Heart left ventricle (tissue), 16 donors: Measurements from ENCODE around the gene TWF1. TPM values are rescaled to one million over a fixed set of nuclear protein-coding genes. Genes with fewer than 3 reads are reported as not detected.

Source experiments
- ATAC-seq, 4 donors: fragments of 200-7000 bp; cut with Tn5 transposase; one replicate each; pipeline ENCODE4 v1.9.1; 2020 to 2022; ENCODE audit warnings: moderate library complexity in 4 of 4, mild to moderate bottlenecking in 3 of 4, moderate number of reproducible peaks in 1 of 4
- DNase-seq, 5 donors: peaks; one replicate each; pipeline ENCODE4 v3.0.0-alpha.2; 2020
- H3K27ac ChIP-seq, 12 donors: fragments of 200-600 bp; sonication (generic) in 4 of 12; one replicate each; pipeline versions ENCODE4 v1.5.0 to v1.8.0; 2016 to 2022; ENCODE audit warnings: mild to moderate bottlenecking in 2 of 12
- H3K27me3 ChIP-seq, 9 donors: fragments of 200-600 bp; sonication (generic) in 2 of 9; one replicate each; pipeline versions ENCODE4 v1.5.1 to v1.8.0; 2016 to 2022; ENCODE audit warnings: mild to moderate bottlenecking in 3 of 9
- H3K36me3 ChIP-seq, 9 donors: fragments of 200-600 bp; sonication (generic) in 2 of 9; one replicate each; pipeline versions ENCODE4 v1.5.0 to v1.8.0; 2018 to 2022; ENCODE audit warnings: mild to moderate bottlenecking in 2 of 9
- H3K4me1 ChIP-seq, 12 donors: fragments of 200-600 bp; sonication (generic) in 4 of 12; one replicate each; pipeline versions ENCODE4 v1.5.0 to v1.8.0; 2016 to 2022; ENCODE audit warnings: mild to moderate bottlenecking in 3 of 12
- H3K4me3 ChIP-seq, 12 donors: fragments of 200-600 bp; sonication (generic) in 4 of 12; one replicate each; pipeline versions ENCODE4 v1.5.0 to v1.8.0; 2017 to 2022; ENCODE audit warnings: mild to moderate bottlenecking in 9 of 12, moderate library complexity in 4 of 12
- H3K9me3 ChIP-seq, 12 donors: fragments of 200-600 bp; sonication (generic) in 4 of 12; one replicate each; pipeline versions ENCODE4 v1.5.0 to v1.8.0; 2016 to 2022; ENCODE audit warnings: mild to moderate bottlenecking in 1 of 12
- CTCF ChIP-seq, 12 donors: fragments of 200-600 bp; sonication (generic) in 4 of 12; IDR thresholded peaks; one replicate each; pipeline versions ENCODE4 v1.5.0 to v1.8.0; 2018 to 2022; ENCODE audit warnings: antibody characterized with exemption in 12 of 12, mild to moderate bottlenecking in 5 of 12
- POLR2A ChIP-seq, 2 donors: fragments of 450-650 bp; IDR thresholded peaks; one replicate each; pipeline ENCODE4 v1.6.1; 2017; ENCODE audit warnings: antibody characterized with exemption in 2 of 2, mild to moderate bottlenecking in 2 of 2, moderate library complexity in 2 of 2
- intact Hi-C, 10 donors: fragments of 100-400 bp; cut with DNase I; formaldehyde crosslinking; loops; one replicate each; pipeline versions ENCODE4 v1.11.1 to v1.14.2; 2022
- polyA plus RNA-seq, 2 donors: library from polyadenylated mRNA; stranded (reverse); fragments of 200-250 nt; gene quantifications; one replicate each; pipeline ENCODE4 v1.2.3, GENCODE V29; 2013
- total RNA-seq, 9 donors: library from RNA; depleted of rRNA in 2 of 9; stranded (reverse); fragments of >200 nt in 2 of 9; fragmentation: NEBNext Ultra II Directional in 3 of 9; extraction: Animal tissue kit (Norgen Biotek cat#: 25700) in 3 of 9; gene quantifications; one replicate each; pipeline versions ENCODE4 v1.1.0 to v1.2.4, GENCODE V29; 2016 to 2023
- donor health status: ischemic (EF 13 %, LVEDD 7.1; RV severe dilation, severe dysfunction).
- donor health status: healthy with polysubstance abuse.
- donor health status: DM: no; HTN: yes; CAD: no.
- donor health status: DM: no; HTN: no; CAD: no.
- donor health status: ischemic (EF 25% LVEDD 6.9; RV normal size, moderate dysfunction).
- donor health status: ischemic (EF 25% LVEDD 5.7; RV mildly dilated, moderate dysfunction).
- donor health status: healthy.
- donor health status: DM: yes; HTN: yes; CAD: no.
- donor health status: ischemic (EF 35%, LVEDD 5.7; RV mildly dilated, moderate dysfunction).
- donor health status: nonischemic (EF 11% LVEDD 7.7; RV severe dilation, severe dysfunction).
- donor health status: DM: yes; HTN: yes; CAD: no.
- donor health status: PGD.
- donor health status: ischemic (EF 29% LVEDD 5.4; RV normal size, mild dysfunction).
- donor health status: nonischemic (EF 23%, LVEDD 6.1; RV moderate dilation, normal function).

Gene TWF1
- total and polyA plus RNA-seq, 11 donors: 8.3 to 34.6 (median 10.7) TPM

- no peaks in the 10 kb centered on the region for H3K4me1 ChIP-seq
- no peak for ATAC-seq
- DNase-seq: no peak
- TF ChIP-seq POLR2A (IDR thresholded peaks at IDR 0.05) (no peak), CTCF (IDR thresholded peaks at IDR 0.05) (no peak)
- H3K36me3 ChIP-seq: peaks cover 0 to 66% (median 38%) of the 10 kb centered on the region in 9 donors
- H3K4me3 ChIP-seq: no peak overlapping the region
- H3K9me3 ChIP-seq: no peaks in the 10 kb centered on the region
- no peaks in the 10 kb centered on the region for H3K27me3 ChIP-seq
- no peak overlapping the region for H3K27ac ChIP-seq
- intact Hi-C loops: no loop called here
Measured at GRCh38 chr12:43744826-43745225, 61.3 kb downstream of the TWF1 start.

Other genes starting within 250 kb of the TWF1 start
- 1 to 10 TPM; 3.7 to 7.6 (median 5.3) TPM for gene PUS7L, start 47.5 kb downstream of the TWF1 start, total RNA-seq
- 1 to 10 TPM in 1 of 2 donors, under 1 TPM in 1; 0.80 to 2.9 TPM for gene PUS7L, start 47.5 kb downstream of the TWF1 start, polyA plus RNA-seq
- gene IRAK4, start 47.4 kb downstream of the TWF1 start, total RNA-seq: 10 to 100 TPM in 1 of 9 donors, 1 to 10 TPM in 8; 3.6 to 14.4 (median 5.1) TPM
- gene IRAK4, start 47.4 kb downstream of the TWF1 start, polyA plus RNA-seq: 1 to 10 TPM; 3.3 to 4.8 TPM
- gene TMEM117, start 29.8 kb upstream of the TWF1 start, total RNA-seq: 10 to 100 TPM in 1 of 9 donors, 1 to 10 TPM in 8; 5.7 to 13.5 (median 7.8) TPM
- gene TMEM117, start 29.8 kb upstream of the TWF1 start, polyA plus RNA-seq: 1 to 10 TPM; 3.7 to 6.9 TPM